GM23338 (cell line): ENCODE results near the gene SOHLH1. TPM values are rescaled to one million over a fixed set of nuclear protein-coding genes. Genes with fewer than 3 reads are reported as not detected.

Experiments used
- ZNF114 ChIP-seq: fragments of 250-450 bp; sonication (Bioruptor Pico); IDR thresholded peaks from 2 replicates; pipeline ENCODE4 v1.5.0; 2020; ENCODE audit warnings: mild to moderate bottlenecking, moderate library complexity
- ZNF331 ChIP-seq: fragments of 250-450 bp; sonication (Bioruptor Pico); IDR thresholded peaks from 2 replicates; pipeline ENCODE4 v1.5.0; 2020; ENCODE audit warnings: low read depth, mild to moderate bottlenecking, moderate library complexity
- polyA plus RNA-seq: library from polyadenylated mRNA; unstranded; fragments of >200 nt; fragmentation: Nextera tagmentation; extraction: Ambion mirVana; gene quantifications from 2 replicates; pipeline ENCODE4 v1.2.1, GENCODE V29; 2016
- total RNA-seq: library from RNA; depleted of rRNA; stranded (reverse); fragments of >200 nt; shearing (Covaris generic); gene quantifications from 2 replicates; pipeline ENCODE4 v1.2.3, GENCODE V29; 2014
- TF ChIP-seq, protein P1 (sequence below): fragments of 250-450 bp; sonication (Bioruptor Pico); IDR thresholded peaks from 2 replicates; pipeline ENCODE4 v1.5.0; 2020; ENCODE audit warnings: mild to moderate bottlenecking, moderate library complexity
- TF ChIP-seq, protein P2 (sequence below): IDR thresholded peaks from one replicate; pipeline ENCODE4 v1.6.1; 2018; ENCODE audit warnings: antibody characterized with exemption; ENCODE audit not compliant: unreplicated experiment

Gene SOHLH1
- total and polyA plus RNA-seq, 2 experiments from 2014 or later = 0.21 TPM; not detected in 1

DNA sequence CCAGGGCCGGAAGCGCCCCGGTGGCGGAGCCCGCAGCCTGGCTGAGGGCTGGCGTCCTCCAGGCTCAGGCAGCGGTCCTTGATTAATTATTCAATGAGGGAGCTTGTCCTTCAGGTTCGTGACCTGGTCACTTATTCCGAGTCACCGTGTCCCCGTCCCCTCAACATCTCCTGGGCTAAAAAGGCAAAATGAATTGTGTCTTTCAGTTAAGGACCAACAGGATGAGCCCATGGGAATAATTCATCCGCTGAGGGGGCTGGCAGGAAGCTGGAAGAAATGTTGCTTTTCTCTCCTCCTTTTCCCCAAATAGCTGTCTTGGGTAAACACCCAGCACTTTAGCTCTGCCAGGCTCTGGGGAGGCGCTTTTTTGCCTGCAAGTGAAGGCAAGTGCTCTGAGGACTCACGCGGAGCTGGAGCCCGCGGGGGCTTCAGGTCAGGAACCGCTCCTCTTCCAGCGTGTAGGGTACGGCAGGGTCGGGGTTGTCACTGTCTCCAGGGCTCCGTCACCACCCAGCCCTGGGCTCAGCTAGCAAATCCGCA, 15.8 kb upstream of the SOHLH1 start (continued):
- TF ChIP-seq, protein P1, sequence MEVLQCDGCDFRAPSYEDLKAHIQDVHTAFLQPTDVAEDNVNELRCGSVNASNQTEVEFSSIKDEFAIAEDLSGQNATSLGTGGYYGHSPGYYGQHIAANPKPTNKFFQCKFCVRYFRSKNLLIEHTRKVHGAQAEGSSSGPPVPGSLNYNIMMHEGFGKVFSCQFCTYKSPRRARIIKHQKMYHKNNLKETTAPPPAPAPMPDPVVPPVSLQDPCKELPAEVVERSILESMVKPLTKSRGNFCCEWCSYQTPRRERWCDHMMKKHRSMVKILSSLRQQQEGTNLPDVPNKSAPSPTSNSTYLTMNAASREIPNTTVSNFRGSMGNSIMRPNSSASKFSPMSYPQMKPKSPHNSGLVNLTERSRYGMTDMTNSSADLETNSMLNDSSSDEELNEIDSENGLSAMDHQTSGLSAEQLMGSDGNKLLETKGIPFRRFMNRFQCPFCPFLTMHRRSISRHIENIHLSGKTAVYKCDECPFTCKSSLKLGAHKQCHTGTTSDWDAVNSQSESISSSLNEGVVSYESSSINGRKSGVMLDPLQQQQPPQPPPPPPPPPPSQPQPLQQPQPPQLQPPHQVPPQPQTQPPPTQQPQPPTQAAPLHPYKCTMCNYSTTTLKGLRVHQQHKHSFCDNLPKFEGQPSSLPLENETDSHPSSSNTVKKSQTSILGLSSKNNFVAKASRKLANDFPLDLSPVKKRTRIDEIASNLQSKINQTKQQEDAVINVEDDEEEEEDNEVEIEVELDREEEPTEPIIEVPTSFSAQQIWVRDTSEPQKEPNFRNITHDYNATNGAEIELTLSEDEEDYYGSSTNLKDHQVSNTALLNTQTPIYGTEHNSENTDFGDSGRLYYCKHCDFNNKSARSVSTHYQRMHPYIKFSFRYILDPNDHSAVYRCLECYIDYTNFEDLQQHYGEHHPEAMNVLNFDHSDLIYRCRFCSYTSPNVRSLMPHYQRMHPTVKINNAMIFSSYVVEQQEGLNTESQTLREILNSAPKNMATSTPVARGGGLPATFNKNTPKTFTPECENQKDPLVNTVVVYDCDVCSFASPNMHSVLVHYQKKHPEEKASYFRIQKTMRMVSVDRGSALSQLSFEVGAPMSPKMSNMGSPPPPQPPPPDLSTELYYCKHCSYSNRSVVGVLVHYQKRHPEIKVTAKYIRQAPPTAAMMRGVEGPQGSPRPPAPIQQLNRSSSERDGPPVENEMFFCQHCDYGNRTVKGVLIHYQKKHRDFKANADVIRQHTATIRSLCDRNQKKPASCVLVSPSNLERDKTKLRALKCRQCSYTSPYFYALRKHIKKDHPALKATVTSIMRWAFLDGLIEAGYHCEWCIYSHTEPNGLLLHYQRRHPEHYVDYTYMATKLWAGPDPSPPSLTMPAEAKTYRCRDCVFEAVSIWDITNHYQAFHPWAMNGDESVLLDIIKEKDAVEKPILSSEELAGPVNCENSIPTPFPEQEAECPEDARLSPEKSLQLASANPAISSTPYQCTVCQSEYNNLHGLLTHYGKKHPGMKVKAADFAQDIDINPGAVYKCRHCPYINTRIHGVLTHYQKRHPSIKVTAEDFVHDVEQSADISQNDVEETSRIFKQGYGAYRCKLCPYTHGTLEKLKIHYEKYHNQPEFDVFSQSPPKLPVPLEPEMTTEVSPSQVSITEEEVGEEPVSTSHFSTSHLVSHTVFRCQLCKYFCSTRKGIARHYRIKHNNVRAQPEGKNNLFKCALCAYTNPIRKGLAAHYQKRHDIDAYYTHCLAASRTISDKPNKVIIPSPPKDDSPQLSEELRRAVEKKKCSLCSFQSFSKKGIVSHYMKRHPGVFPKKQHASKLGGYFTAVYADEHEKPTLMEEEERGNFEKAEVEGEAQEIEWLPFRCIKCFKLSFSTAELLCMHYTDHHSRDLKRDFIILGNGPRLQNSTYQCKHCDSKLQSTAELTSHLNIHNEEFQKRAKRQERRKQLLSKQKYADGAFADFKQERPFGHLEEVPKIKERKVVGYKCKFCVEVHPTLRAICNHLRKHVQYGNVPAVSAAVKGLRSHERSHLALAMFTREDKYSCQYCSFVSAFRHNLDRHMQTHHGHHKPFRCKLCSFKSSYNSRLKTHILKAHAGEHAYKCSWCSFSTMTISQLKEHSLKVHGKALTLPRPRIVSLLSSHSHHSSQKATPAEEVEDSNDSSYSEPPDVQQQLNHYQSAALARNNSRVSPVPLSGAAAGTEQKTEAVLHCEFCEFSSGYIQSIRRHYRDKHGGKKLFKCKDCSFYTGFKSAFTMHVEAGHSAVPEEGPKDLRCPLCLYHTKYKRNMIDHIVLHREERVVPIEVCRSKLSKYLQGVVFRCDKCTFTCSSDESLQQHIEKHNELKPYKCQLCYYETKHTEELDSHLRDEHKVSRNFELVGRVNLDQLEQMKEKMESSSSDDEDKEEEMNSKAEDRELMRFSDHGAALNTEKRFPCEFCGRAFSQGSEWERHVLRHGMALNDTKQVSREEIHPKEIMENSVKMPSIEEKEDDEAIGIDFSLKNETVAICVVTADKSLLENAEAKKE = no peak
- TF ChIP-seq, protein P2, sequence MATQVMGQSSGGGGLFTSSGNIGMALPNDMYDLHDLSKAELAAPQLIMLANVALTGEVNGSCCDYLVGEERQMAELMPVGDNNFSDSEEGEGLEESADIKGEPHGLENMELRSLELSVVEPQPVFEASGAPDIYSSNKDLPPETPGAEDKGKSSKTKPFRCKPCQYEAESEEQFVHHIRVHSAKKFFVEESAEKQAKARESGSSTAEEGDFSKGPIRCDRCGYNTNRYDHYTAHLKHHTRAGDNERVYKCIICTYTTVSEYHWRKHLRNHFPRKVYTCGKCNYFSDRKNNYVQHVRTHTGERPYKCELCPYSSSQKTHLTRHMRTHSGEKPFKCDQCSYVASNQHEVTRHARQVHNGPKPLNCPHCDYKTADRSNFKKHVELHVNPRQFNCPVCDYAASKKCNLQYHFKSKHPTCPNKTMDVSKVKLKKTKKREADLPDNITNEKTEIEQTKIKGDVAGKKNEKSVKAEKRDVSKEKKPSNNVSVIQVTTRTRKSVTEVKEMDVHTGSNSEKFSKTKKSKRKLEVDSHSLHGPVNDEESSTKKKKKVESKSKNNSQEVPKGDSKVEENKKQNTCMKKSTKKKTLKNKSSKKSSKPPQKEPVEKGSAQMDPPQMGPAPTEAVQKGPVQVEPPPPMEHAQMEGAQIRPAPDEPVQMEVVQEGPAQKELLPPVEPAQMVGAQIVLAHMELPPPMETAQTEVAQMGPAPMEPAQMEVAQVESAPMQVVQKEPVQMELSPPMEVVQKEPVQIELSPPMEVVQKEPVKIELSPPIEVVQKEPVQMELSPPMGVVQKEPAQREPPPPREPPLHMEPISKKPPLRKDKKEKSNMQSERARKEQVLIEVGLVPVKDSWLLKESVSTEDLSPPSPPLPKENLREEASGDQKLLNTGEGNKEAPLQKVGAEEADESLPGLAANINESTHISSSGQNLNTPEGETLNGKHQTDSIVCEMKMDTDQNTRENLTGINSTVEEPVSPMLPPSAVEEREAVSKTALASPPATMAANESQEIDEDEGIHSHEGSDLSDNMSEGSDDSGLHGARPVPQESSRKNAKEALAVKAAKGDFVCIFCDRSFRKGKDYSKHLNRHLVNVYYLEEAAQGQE = no peak
- TF ChIP-seq ZNF114 (CRISPR knock-in tag) (no peak), ZNF331 (no peak)
